HFFc6 (cell line): ENCODE results near the gene HMGB4. TPM values are rescaled to one million over a fixed set of nuclear protein-coding genes. Genes with fewer than 3 reads are reported as not detected.

Source experiments
- DNase-seq: peaks from one replicate; pipeline ENCODE4 v3.0.0-alpha.2; 2018
- H3K27ac Mint-ChIP-seq: 2 replicates; pipeline ENCODE4 v1.8.0; 2020; ENCODE audit warnings: mild to moderate bottlenecking, mixed read lengths
- H3K27me3 Mint-ChIP-seq: 2 replicates; pipeline ENCODE4 v1.8.0; 2021; ENCODE audit warnings: mild to moderate bottlenecking, moderate library complexity, mixed read lengths; ENCODE audit not compliant: insufficient read depth
- H3K36me3 Mint-ChIP-seq: 2 replicates; pipeline ENCODE4 v1.8.0; 2021; ENCODE audit warnings: low read depth, mixed read lengths
- H3K4me1 Mint-ChIP-seq: 2 replicates; pipeline ENCODE4 v1.8.0; 2020; ENCODE audit warnings: low read depth, mixed read lengths
- H3K4me3 Mint-ChIP-seq: 2 replicates; pipeline ENCODE4 v1.8.0; 2020; ENCODE audit warnings: mild to moderate bottlenecking, moderate library complexity, mixed read lengths
- H3K9me3 Mint-ChIP-seq: 2 replicates; pipeline ENCODE4 v1.8.0; 2020; ENCODE audit warnings: mild to moderate bottlenecking, mixed read lengths
- CTCF ChIP-seq: fragments of 200-600 bp; sonication (generic); IDR thresholded peaks from 2 replicates; pipeline ENCODE4 v1.5.0; 2021; ENCODE audit warnings: antibody characterized with exemption, mild to moderate bottlenecking
- total RNA-seq, 6 experiments: library from RNA; stranded (reverse); fragmentation: NEBNext Ultra II Directional; extraction: Animal tissue kit (Norgen Biotek cat#: 25700); gene quantifications; 2 replicates in 1 of 6; 3 replicates in 5 of 6; pipeline ENCODE4 v1.2.3, GENCODE V29; 2021

The HMGB4 gene
- total RNA-seq, 6 experiments from 2014 or later, result not detected

- no peak for DNase-seq
- Mint-ChIP-seq H3K27me3 (no peaks in the 10 kb centered on the region; the same call in 1 of the 2 replicates), H3K9me3 (peaks cover 4% of the 10 kb centered on the region; the same call in 1 of the 2 replicates), H3K36me3 (no peaks in the 10 kb centered on the region), H3K4me1 (peaks cover 13% of the 10 kb centered on the region; the same call in 1 of the 2 replicates), H3K4me3 (no peak overlapping the region), H3K27ac (no peak overlapping the region)
- TF ChIP-seq CTCF, result no peak
Observed at GRCh38 chr1:33895396-33895795, 31.5 kb downstream of the HMGB4 start.

- Mint-ChIP-seq H3K27me3 (no peaks in the 10 kb centered on the region), H3K27ac (no peak overlapping the region), H3K4me1 (peaks cover 13% of the 10 kb centered on the region; the same call in 1 of the 2 replicates), H3K4me3 (no peak overlapping the region), H3K9me3 (peaks cover 8% of the 10 kb centered on the region; the same call in 1 of the 2 replicates), H3K36me3 (no peaks in the 10 kb centered on the region; the same call in 1 of the 2 replicates)
- DNase-seq, result no peak
- TF ChIP-seq CTCF, result no peak
Observed at GRCh38 chr1:33895976-33896375, 32.1 kb downstream of the HMGB4 start.

GRCh38 chr1:33897092-33897725 lies 33.3 kb downstream of the HMGB4 start:
- no peak overlapping the region for H3K4me3 Mint-ChIP-seq
- DNase-seq, result no peak
- peaks cover 17% of the 10 kb centered on the region; the same call in 1 of the 2 replicates for H3K4me1 Mint-ChIP-seq
- no peak for TF ChIP-seq CTCF
- no peaks in the 10 kb centered on the region; the same call in 1 of the 2 replicates for H3K36me3 Mint-ChIP-seq
- peaks cover 12% of the 10 kb centered on the region; the same call in 1 of the 2 replicates for H3K9me3 Mint-ChIP-seq
- H3K27me3 Mint-ChIP-seq, result no peaks in the 10 kb centered on the region
- no peak overlapping the region for H3K27ac Mint-ChIP-seq

GRCh38 chr1:33898406-33898805 lies 34.5 kb downstream of the HMGB4 start:
- Mint-ChIP-seq H3K4me1 (peaks cover 21% of the 10 kb centered on the region; the same call in 1 of the 2 replicates), H3K27ac (no peak overlapping the region), H3K4me3 (no peak overlapping the region), H3K9me3 (peaks cover 13% of the 10 kb centered on the region; the same call in 1 of the 2 replicates), H3K27me3 (no peaks in the 10 kb centered on the region), H3K36me3 (no peaks in the 10 kb centered on the region; the same call in 1 of the 2 replicates)
- DNase-seq, result no peak
- TF ChIP-seq CTCF, result no peak

GRCh38 chr1:33898881-33899280 lies 35.0 kb downstream of the HMGB4 start:
- H3K27ac Mint-ChIP-seq, result no peak overlapping the region
- H3K4me3 Mint-ChIP-seq, result no peak overlapping the region
- peaks cover 21% of the 10 kb centered on the region; the same call in 1 of the 2 replicates for H3K4me1 Mint-ChIP-seq
- peaks cover 18% of the 10 kb centered on the region; the same call in 1 of the 2 replicates for H3K9me3 Mint-ChIP-seq
- DNase-seq, result no peak
- no peaks in the 10 kb centered on the region; the same call in 1 of the 2 replicates for H3K36me3 Mint-ChIP-seq
- TF ChIP-seq CTCF, result no peak
- no peaks in the 10 kb centered on the region for H3K27me3 Mint-ChIP-seq
